GM21786 (cell line): ENCODE results near the gene C16orf86.
"Not testable (repeated sequence)": the region's sequence is repeated elsewhere in the genome, so short reads cannot be mapped to it uniquely, and the experiment has no call there.

Experiments
- ATAC-seq: cut with Tn5 transposase; IDR thresholded peaks from one replicate; pipeline ENCODE4 v1.9.1; 2021; ENCODE audit not compliant: unreplicated experiment

C16orf86 gene

GRCh38 chr16:67685388-67686112 lies 18.9 kb downstream of the C16orf86 start:
- no peak for ATAC-seq

- ATAC-seq, result not testable (repeated sequence)
These were observed 27.1 kb downstream of the C16orf86 start for GRCh38 chr16:67693517-67694285.

GRCh38 chr16:67694611-67695010 lies 28.0 kb downstream of the C16orf86 start:
- no peak for ATAC-seq

GRCh38 chr16:67697422-67698185 lies 31.0 kb downstream of the C16orf86 start:
- no peak for ATAC-seq

GRCh38 chr16:67699265-67699664 lies 32.7 kb downstream of the C16orf86 start:
- ATAC-seq, result no peak

- ATAC-seq, result no peak
These were observed 34.8 kb downstream of the C16orf86 start for GRCh38 chr16:67701420-67701819.

- ATAC-seq, result no peak
These were observed 35.5 kb downstream of the C16orf86 start for GRCh38 chr16:67702130-67702529.

- ATAC-seq, result no peak
These were observed 37.0 kb downstream of the C16orf86 start for GRCh38 chr16:67703626-67704025.

- no peak for ATAC-seq
These were observed 37.5 kb downstream of the C16orf86 start for GRCh38 chr16:67704110-67704509.

GRCh38 chr16:67707210-67707609 lies 40.6 kb downstream of the C16orf86 start:
- no peak for ATAC-seq

GRCh38 chr16:67707790-67708189 lies 41.2 kb downstream of the C16orf86 start:
- no peak for ATAC-seq

GRCh38 chr16:67708368-67708771 lies 41.8 kb downstream of the C16orf86 start:
- no peak for ATAC-seq

- ATAC-seq, result no peak
These were observed 42.4 kb downstream of the C16orf86 start for GRCh38 chr16:67709050-67709449.

GRCh38 chr16:67710607-67711006 lies 44.0 kb downstream of the C16orf86 start:
- ATAC-seq, result no peak

GRCh38 chr16:67713647-67714273 lies 47.1 kb downstream of the C16orf86 start:
- no peak for ATAC-seq

- no peak for ATAC-seq
These were observed 47.9 kb downstream of the C16orf86 start for GRCh38 chr16:67714522-67714921.

GRCh38 chr16:67716097-67716496 lies 49.5 kb downstream of the C16orf86 start:
- no peak for ATAC-seq
